Hepatocyte (in vitro differentiated cells): Measurements from ENCODE around the gene SERGEF.

Experiments
- EZH2 ChIP-seq: fragments of 200-600 bp; sonication (generic); IDR thresholded peaks from 2 replicates; pipeline ENCODE4 v1.6.1; 2016; ENCODE audit warnings: antibody characterized with exemption, mild to moderate bottlenecking, borderline replicate concordance
- EZH2phosphoT487 ChIP-seq: fragments of 200-600 bp; sonication (generic); IDR thresholded peaks from one replicate; pipeline ENCODE4 v1.6.1; 2018; ENCODE audit warnings: antibody characterized with exemption, mild to moderate bottlenecking, low read depth, moderate library complexity; ENCODE audit not compliant: unreplicated experiment, severe bottlenecking

DNA sequence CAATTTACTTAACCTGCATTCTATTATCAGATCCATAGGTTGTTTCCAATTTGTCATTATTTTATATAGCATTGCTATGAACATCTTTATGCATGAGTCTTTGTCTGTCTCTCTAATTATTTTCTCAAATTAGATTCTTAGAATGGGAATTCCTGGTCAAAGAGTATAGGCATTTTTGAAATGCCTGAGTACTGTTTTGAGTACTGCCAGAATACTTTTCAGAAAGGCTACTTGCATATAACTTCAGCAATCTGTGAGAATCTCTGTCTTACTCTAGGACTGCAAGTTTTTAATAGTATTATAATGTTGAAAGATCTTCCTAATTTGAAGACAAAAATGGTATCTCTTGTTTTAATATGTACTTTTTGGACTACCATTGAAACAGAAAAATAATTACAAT is 221.7 kb downstream of the SERGEF start:
- TF ChIP-seq EZH2 (no peak), EZH2phosphoT487 (no peak)
